ENCODE measurements around the gene SORL1. TPM values are rescaled to one million over a fixed set of nuclear protein-coding genes. Genes with fewer than 3 reads are reported as not detected.

SORL1 gene
- total and polyA plus RNA-seq, 3 experiments from 2014 or later: 44.5 to 220 (median 46.9) TPM

GRCh38 chr11:121608545-121609098 is 156.5 kb downstream of the SORL1 start:
- POLR2A ChIA-PET: no interaction called here
- no peak overlapping the region for H3K4me3 Mint-ChIP-seq
- peak overlapping the region in 1 of 8 donors; percentile 33 for H3K27ac Mint-ChIP-seq
- peaks cover 24 to 96% (median 40%) of the 10 kb centered on the region in 3 donors for H3K36me3 Mint-ChIP-seq
- DNase-seq: no peak
- CTCF ChIA-PET: no interaction called here
- Histone ChIP-seq H3K9me3 (ENCODE audit: low read length) (no peaks in the 10 kb centered on the region), H3K4me3 (ENCODE audit: low read length) (no peak overlapping the region), H3K27ac (ENCODE audit: low read depth, low read length) (no peak overlapping the region), H3K36me3 (ENCODE audit: insufficient read depth, low read length) (peaks cover 91% of the 10 kb centered on the region), H3K27me3 (ENCODE audit: insufficient read depth, low read length, poor library complexity, severe bottlenecking) (no peaks in the 10 kb centered on the region), H3K4me1 (ENCODE audit: insufficient read depth, low read length) (no peaks in the 10 kb centered on the region)
- H3K9me3 Mint-ChIP-seq: no peaks in the 10 kb centered on the region
- no peaks in the 10 kb centered on the region for H3K27me3 Mint-ChIP-seq
- peaks cover 0 to 2% (median 0%) of the 10 kb centered on the region in 3 donors for H3K4me1 Mint-ChIP-seq

- ChIA-PET POLR2A (no interaction called here), CTCF (no interaction called here)
- DNase-seq: no peak
- Histone ChIP-seq H3K4me1 (ENCODE audit: insufficient read depth, low read length) (no peaks in the 10 kb centered on the region), H3K4me3 (ENCODE audit: low read length) (no peak overlapping the region), H3K36me3 (ENCODE audit: insufficient read depth, low read length) (peaks cover 92% of the 10 kb centered on the region), H3K27me3 (ENCODE audit: insufficient read depth, low read length, poor library complexity, severe bottlenecking) (no peaks in the 10 kb centered on the region), H3K9me3 (ENCODE audit: low read length) (no peaks in the 10 kb centered on the region), H3K27ac (ENCODE audit: low read depth, low read length) (no peak overlapping the region)
- no peaks in the 10 kb centered on the region for H3K27me3 Mint-ChIP-seq
- H3K4me1 Mint-ChIP-seq: no peaks in the 10 kb centered on the region
- H3K36me3 Mint-ChIP-seq: peaks cover 21 to 98% (median 42%) of the 10 kb centered on the region in 3 donors
- no peak overlapping the region for H3K4me3 Mint-ChIP-seq
- H3K27ac Mint-ChIP-seq: peak overlapping the region in 3 of 8 donors; percentile 46 to 78 (median 52)
- H3K9me3 Mint-ChIP-seq: no peaks in the 10 kb centered on the region
Observed at GRCh38 chr11:121610706-121611105, 158.6 kb downstream of the SORL1 start.

- no peaks in the 10 kb centered on the region for H3K9me3 ChIP-seq (ENCODE audit: low read length)
- H3K27ac Mint-ChIP-seq: peak overlapping the region in 2 of 8 donors; percentile 46 to 52
- no peaks in the 10 kb centered on the region for H3K9me3 Mint-ChIP-seq
- H3K36me3 ChIP-seq (ENCODE audit: insufficient read depth, low read length): peaks cover 92% of the 10 kb centered on the region
- no peak overlapping the region for H3K4me3 ChIP-seq (ENCODE audit: low read length)
- POLR2A ChIA-PET: no interaction called here
- H3K27me3 Mint-ChIP-seq: no peaks in the 10 kb centered on the region
- no peaks in the 10 kb centered on the region for H3K27me3 ChIP-seq (ENCODE audit: insufficient read depth, low read length, poor library complexity, severe bottlenecking)
- CTCF ChIA-PET: no interaction called here
- H3K4me1 Mint-ChIP-seq: no peaks in the 10 kb centered on the region
- H3K36me3 Mint-ChIP-seq: peaks cover 19 to 98% (median 45%) of the 10 kb centered on the region in 3 donors
- H3K27ac ChIP-seq (ENCODE audit: low read depth, low read length): no peak overlapping the region
- no peak overlapping the region for H3K4me3 Mint-ChIP-seq
- no peak for DNase-seq
- no peaks in the 10 kb centered on the region for H3K4me1 ChIP-seq (ENCODE audit: insufficient read depth, low read length)
Observed at GRCh38 chr11:121611242-121611641, 159.1 kb downstream of the SORL1 start.

DNA sequence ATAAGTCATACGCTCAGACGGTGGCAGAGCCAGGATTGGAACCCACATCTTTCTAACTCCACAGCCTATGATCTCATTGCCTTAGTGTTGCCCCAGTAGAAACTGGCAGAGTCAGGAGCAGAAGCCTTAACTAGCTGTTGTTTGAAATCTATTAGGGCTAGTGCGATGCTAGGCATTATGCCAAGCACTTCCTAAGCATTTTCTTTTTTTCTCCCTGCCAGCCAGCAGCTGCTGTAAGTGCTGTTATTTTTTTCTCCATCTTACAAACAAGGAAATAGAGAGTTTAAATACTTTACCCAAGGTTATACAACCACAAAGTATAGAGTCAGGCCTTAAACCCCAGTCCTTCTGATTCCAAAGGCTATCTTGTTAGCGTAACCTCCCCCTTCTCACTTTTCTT is 161.6 kb downstream of the SORL1 start:
- Histone ChIP-seq H3K27ac (ENCODE audit: low read depth, low read length) (no peak overlapping the region), H3K36me3 (ENCODE audit: insufficient read depth, low read length) (peaks cover 85% of the 10 kb centered on the region), H3K4me3 (ENCODE audit: low read length) (no peak overlapping the region), H3K4me1 (ENCODE audit: insufficient read depth, low read length) (no peaks in the 10 kb centered on the region), H3K9me3 (ENCODE audit: low read length) (no peaks in the 10 kb centered on the region), H3K27me3 (ENCODE audit: insufficient read depth, low read length, poor library complexity, severe bottlenecking) (no peaks in the 10 kb centered on the region)
- Mint-ChIP-seq H3K9me3 (peaks cover 0 to 2% (median 0%) of the 10 kb centered on the region in 5 donors), H3K4me3 (no peak overlapping the region), H3K27ac (peak overlapping the region in 2 of 8 donors; percentile 6 to 58), H3K4me1 (no peaks in the 10 kb centered on the region), H3K27me3 (peaks cover 0 to 3% of the 10 kb centered on the region in 2 donors), H3K36me3 (peaks cover 5 to 98% (median 47%) of the 10 kb centered on the region in 3 donors)
- no peak for DNase-seq
- ChIA-PET POLR2A (no interaction called here), CTCF (no interaction called here)

- Mint-ChIP-seq H3K4me1 (no peaks in the 10 kb centered on the region), H3K27ac (peak overlapping the region in 3 of 8 donors; percentile 23 to 81 (median 54)), H3K9me3 (peaks cover 0 to 2% (median 0%) of the 10 kb centered on the region in 5 donors), H3K4me3 (no peak overlapping the region), H3K27me3 (peaks cover 0 to 3% of the 10 kb centered on the region in 2 donors), H3K36me3 (peaks cover 3 to 98% (median 43%) of the 10 kb centered on the region in 3 donors)
- Histone ChIP-seq H3K36me3 (ENCODE audit: insufficient read depth, low read length) (peaks cover 85% of the 10 kb centered on the region), H3K4me1 (ENCODE audit: insufficient read depth, low read length) (no peaks in the 10 kb centered on the region), H3K4me3 (ENCODE audit: low read length) (no peak overlapping the region), H3K27ac (ENCODE audit: low read depth, low read length) (no peak overlapping the region), H3K9me3 (ENCODE audit: low read length) (no peaks in the 10 kb centered on the region), H3K27me3 (ENCODE audit: insufficient read depth, low read length, poor library complexity, severe bottlenecking) (no peaks in the 10 kb centered on the region)
- DNase-seq: no peak
- ChIA-PET CTCF (no interaction called here), POLR2A (no interaction called here)
Observed at GRCh38 chr11:121614636-121615240, 162.6 kb downstream of the SORL1 start.

- ChIA-PET CTCF (interaction anchor here (0.7 kb wide), 1 partner anchor 367 kb away, joined by 3 read pairs; no protein-coding TSS in a partner anchor), POLR2A (no interaction called here)
- Histone ChIP-seq H3K4me3 (ENCODE audit: low read length) (no peak overlapping the region), H3K27ac (ENCODE audit: low read depth, low read length) (no peak overlapping the region), H3K36me3 (ENCODE audit: insufficient read depth, low read length) (peaks cover 85% of the 10 kb centered on the region), H3K9me3 (ENCODE audit: low read length) (no peaks in the 10 kb centered on the region), H3K4me1 (ENCODE audit: insufficient read depth, low read length) (no peaks in the 10 kb centered on the region), H3K27me3 (ENCODE audit: insufficient read depth, low read length, poor library complexity, severe bottlenecking) (no peaks in the 10 kb centered on the region)
- no peak for DNase-seq
- Mint-ChIP-seq H3K27me3 (peaks cover 0 to 3% of the 10 kb centered on the region in 2 donors), H3K9me3 (peaks cover 0 to 2% (median 0%) of the 10 kb centered on the region in 5 donors), H3K36me3 (peaks cover 7 to 98% (median 47%) of the 10 kb centered on the region in 3 donors), H3K4me3 (no peak overlapping the region), H3K4me1 (no peaks in the 10 kb centered on the region), H3K27ac (peak overlapping the region in 1 of 8 donors; percentile 54)
Observed at GRCh38 chr11:121615501-121615900, 163.4 kb downstream of the SORL1 start.

DNA sequence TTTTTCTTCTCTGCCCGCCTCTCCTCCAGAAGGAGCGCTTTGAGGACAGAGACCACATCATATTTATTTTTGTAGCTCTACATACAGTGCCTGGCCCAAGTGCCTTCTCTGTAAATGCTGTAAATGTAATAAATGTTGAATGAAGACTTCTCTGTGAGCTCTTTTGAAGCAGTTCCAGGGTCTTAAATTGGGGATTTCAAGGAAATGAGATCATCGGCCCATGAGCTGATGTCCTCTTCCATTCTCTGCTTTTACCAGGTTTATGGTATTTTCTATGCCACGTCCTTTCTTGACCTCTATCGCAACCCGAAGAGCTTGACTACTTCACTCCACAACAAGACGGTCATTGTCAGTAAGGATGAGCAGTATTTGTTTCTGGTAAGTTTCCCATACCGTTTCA is 166.4 kb downstream of the SORL1 start:
- peak overlapping the region in 2 of 8 donors; percentile 42 to 43 for H3K27ac Mint-ChIP-seq
- H3K4me1 Mint-ChIP-seq: no peaks in the 10 kb centered on the region
- H3K4me3 Mint-ChIP-seq: no peak overlapping the region
- no peaks in the 10 kb centered on the region for H3K4me1 ChIP-seq (ENCODE audit: insufficient read depth, low read length)
- H3K9me3 Mint-ChIP-seq: peaks cover 0 to 2% (median 0%) of the 10 kb centered on the region in 5 donors
- H3K36me3 ChIP-seq (ENCODE audit: insufficient read depth, low read length): peaks cover 92% of the 10 kb centered on the region
- ChIA-PET CTCF (no interaction called here), POLR2A (no interaction called here)
- H3K27ac ChIP-seq (ENCODE audit: low read depth, low read length): no peak overlapping the region
- no peak for DNase-seq
- no peaks in the 10 kb centered on the region for H3K27me3 ChIP-seq (ENCODE audit: insufficient read depth, low read length, poor library complexity, severe bottlenecking)
- peaks cover 0 to 4% of the 10 kb centered on the region in 2 donors for H3K27me3 Mint-ChIP-seq
- peaks cover 17 to 100% (median 53%) of the 10 kb centered on the region in 3 donors for H3K36me3 Mint-ChIP-seq
- no peaks in the 10 kb centered on the region for H3K9me3 ChIP-seq (ENCODE audit: low read length)
- H3K4me3 ChIP-seq (ENCODE audit: low read length): no peak overlapping the region

DNA sequence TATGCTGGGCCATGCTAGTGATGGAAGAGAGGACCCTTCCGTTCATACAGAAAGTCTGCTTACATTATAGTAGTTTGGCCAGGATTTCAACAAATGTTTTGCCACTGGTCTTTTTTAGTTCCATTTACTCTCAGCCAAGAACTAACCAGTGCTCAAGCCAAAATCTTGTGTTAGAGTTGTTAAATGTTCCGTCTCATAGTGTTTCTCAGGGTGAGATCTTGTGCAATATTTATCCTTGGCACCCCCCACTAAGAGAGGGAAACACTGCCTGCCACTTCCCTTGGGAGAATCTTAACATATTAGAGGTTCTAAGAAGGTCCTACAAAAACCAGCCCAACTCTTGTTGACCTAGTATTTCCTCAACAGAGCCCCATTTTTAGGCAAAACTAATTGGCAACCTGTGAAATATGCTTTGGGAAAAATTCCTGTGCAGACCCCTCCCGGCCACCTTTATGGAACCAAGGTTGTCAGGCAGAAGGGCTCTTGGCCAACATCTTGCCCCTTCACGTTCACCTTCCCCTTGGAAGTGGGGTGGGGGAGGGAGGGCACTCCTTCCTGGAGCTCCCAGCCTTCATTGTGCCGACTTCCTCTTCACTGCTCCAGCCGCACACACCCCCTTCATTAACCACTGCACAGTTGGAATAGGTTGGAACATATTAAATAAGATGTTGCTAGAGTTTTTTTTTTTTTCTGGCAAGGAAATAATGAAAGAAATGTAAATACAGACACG is 173.8 kb downstream of the SORL1 start:
- no peaks in the 10 kb centered on the region for H3K9me3 ChIP-seq (ENCODE audit: low read length)
- H3K36me3 ChIP-seq (ENCODE audit: insufficient read depth, low read length): peaks cover 71% of the 10 kb centered on the region
- Mint-ChIP-seq H3K27ac (peak overlapping the region in 4 of 8 donors; percentile 18 to 55 (median 32)), H3K4me3 (no peak overlapping the region), H3K4me1 (no peaks in the 10 kb centered on the region), H3K9me3 (no peaks in the 10 kb centered on the region), H3K27me3 (peaks cover 0 to 2% of the 10 kb centered on the region in 2 donors), H3K36me3 (peaks cover 10 to 100% (median 53%) of the 10 kb centered on the region in 3 donors)
- no peaks in the 10 kb centered on the region for H3K27me3 ChIP-seq (ENCODE audit: insufficient read depth, low read length, poor library complexity, severe bottlenecking)
- no peak overlapping the region for H3K27ac ChIP-seq (ENCODE audit: low read depth, low read length)
- no peak overlapping the region for H3K4me3 ChIP-seq (ENCODE audit: low read length)
- DNase-seq: no peak
- POLR2A ChIA-PET: no interaction called here
- CTCF ChIA-PET: no interaction called here
- H3K4me1 ChIP-seq (ENCODE audit: insufficient read depth, low read length): no peaks in the 10 kb centered on the region
